HepG2 (cell line): ENCODE results near the gene SNAP47.

Experiments
- ATM ChIP-seq: fragments of 450-650 bp; IDR thresholded peaks from 2 replicates; pipeline ENCODE4 v1.7.1; 2017; ENCODE audit warnings: mild to moderate bottlenecking, borderline replicate concordance
- CTCF ChIP-seq: sonication (generic); formaldehyde crosslinking; IDR thresholded peaks from 2 replicates; pipeline ENCODE4 v1.5.0; 2020; ENCODE audit warnings: mild to moderate bottlenecking, missing genetic modification reagents, moderate library complexity
- FOXJ3 ChIP-seq: sonication (generic); formaldehyde crosslinking; IDR thresholded peaks from 2 replicates; pipeline ENCODE4 v1.4.0; 2020; ENCODE audit warnings: missing genetic modification reagents, mild to moderate bottlenecking, borderline replicate concordance
- MTA3 ChIP-seq: sonication (generic); formaldehyde crosslinking; IDR thresholded peaks from 2 replicates; pipeline ENCODE4 v1.4.0; 2020; ENCODE audit warnings: missing genetic modification reagents
- MZF1 ChIP-seq: sonication (generic); formaldehyde crosslinking; IDR thresholded peaks from 2 replicates; pipeline ENCODE4 v1.8.1; 2023; ENCODE audit warnings: mild to moderate bottlenecking, missing genetic modification reagents, borderline replicate concordance
- ZNF616 ChIP-seq: sonication (generic); formaldehyde crosslinking; IDR thresholded peaks from 2 replicates; pipeline ENCODE4 v1.5.0; 2020; ENCODE audit warnings: low read depth, mild to moderate bottlenecking, missing genetic modification reagents
- ZSCAN5A ChIP-seq: sonication (generic); formaldehyde crosslinking; IDR thresholded peaks from 2 replicates; pipeline ENCODE4 v1.8.0; 2022; ENCODE audit warnings: mild to moderate bottlenecking, missing genetic modification reagents, borderline replicate concordance

GRCh38 chr1:227770812-227771211, 35.6 kb downstream of the SNAP47 start:
- TF ChIP-seq ZSCAN5A, result no peak
- no peak for TF ChIP-seq ATM
- no peak for TF ChIP-seq MTA3
- no peak for TF ChIP-seq ZNF616 (CRISPR knock-in tag)
- TF ChIP-seq MZF1, result no peak
- TF ChIP-seq FOXJ3 (CRISPR knock-in tag), result no peak
- TF ChIP-seq CTCF (CRISPR knock-in tag), result no peak
